ENCODE measurements around the gene GGPS1. TPM values are rescaled to one million over a fixed set of nuclear protein-coding genes. Genes with fewer than 3 reads are reported as not detected.

GGPS1 gene
- total RNA-seq (ENCODE audit: low replicate concordance) = 14.7 and 27.3 TPM in 2 replicates

GRCh38 chr1:235328271-235329138 lies at the start of gene GGPS1:
TSS of gene GGPS1 (plus strand) at chr1:235328570. CDS start at chr1:235335265, 6,695 bp downstream.

GRCh38 chr1:235327559-235328270 lies 655 bp upstream of the GGPS1 start, which contains the start of gene ARID4B:
TSS of gene ARID4B (minus strand) at chr1:235328179. CDS start at chr1:235326919, 1,260 bp downstream.

GRCh38 chr1:235367000-235367908 lies 38.9 kb downstream of the GGPS1 start, which contains the start of gene TBCE:
TSS of gene TBCE (plus strand) at chr1:235367427. CDS start at chr1:235380050, 12,623 bp downstream.

Other genes starting within 250 kb of the GGPS1 start
- gene TOMM20, start 199.7 kb upstream of the GGPS1 start, total RNA-seq (ENCODE audit: low replicate concordance) = 51.5 and 91.6 TPM in 2 replicates
- gene RBM34, start 167.3 kb upstream of the GGPS1 start, total RNA-seq (ENCODE audit: low replicate concordance) = 34.8 and 64.2 TPM in 2 replicates
- 27.5 and 29.9 TPM in 2 replicates for gene ARID4B, start 391 bp upstream of the GGPS1 start, total RNA-seq (ENCODE audit: low replicate concordance)
- gene TBCE, start 38.9 kb downstream of the GGPS1 start, total RNA-seq (ENCODE audit: low replicate concordance) = 15.7 and 20.9 TPM in 2 replicates
- 28.1 and 38.0 TPM in 2 replicates for gene B3GALNT2, start 175.9 kb downstream of the GGPS1 start, total RNA-seq (ENCODE audit: low replicate concordance)

All from smooth muscle cell of the coronary artery (primary cell).